Activated CD4-positive, alpha-beta T cell treated with anti-CD3 and anti-CD28 coated beads, Interleukin-10, Interleukin-2, amounts not matched to agents 100 ng/mL and 50 ng/mL, durations not matched to agents 16 hours and 8 hours (primary cell): ENCODE results near the gene CDHR2.
A peak's percentile ranks its signal among the peaks of the same experiment; 100 is the strongest.

Experiments used
- DNase-seq: peaks from one replicate; pipeline ENCODE4 v3.0.0-alpha.2; 2020

The CDHR2 gene

GRCh38 chr5:176625512-176625911 lies 76.4 kb downstream of the CDHR2 start:
- DNase-seq: no peak

- no peak for DNase-seq
These were observed 77.1 kb downstream of the CDHR2 start for GRCh38 chr5:176625966-176626875.

GRCh38 chr5:176626876-176627236 lies 77.7 kb downstream of the CDHR2 start:
- DNase-seq: no peak

DNA sequence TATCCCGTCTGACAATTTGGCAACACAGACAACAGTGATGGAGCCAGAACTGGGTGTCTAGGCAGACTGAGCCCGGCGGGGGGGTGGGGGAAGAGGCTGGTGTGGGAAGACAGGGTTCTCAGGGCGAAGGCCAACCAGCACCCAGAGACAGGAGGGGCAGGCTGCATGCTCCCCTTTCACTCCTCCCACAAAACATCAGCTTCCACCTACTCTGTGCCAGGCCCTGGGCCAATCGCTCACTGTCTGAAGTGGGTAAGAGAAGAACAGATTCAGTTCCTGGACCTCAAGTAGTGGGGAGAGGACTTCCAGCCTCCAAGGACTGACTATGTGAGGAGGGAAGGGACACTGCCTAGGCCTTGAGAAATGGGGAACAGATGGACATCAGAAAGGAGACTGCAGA lies 78.4 kb downstream of the CDHR2 start:
- no peak for DNase-seq

- DNase-seq: no peak
These were observed 79.5 kb downstream of the CDHR2 start for GRCh38 chr5:176628406-176629228.

DNA sequence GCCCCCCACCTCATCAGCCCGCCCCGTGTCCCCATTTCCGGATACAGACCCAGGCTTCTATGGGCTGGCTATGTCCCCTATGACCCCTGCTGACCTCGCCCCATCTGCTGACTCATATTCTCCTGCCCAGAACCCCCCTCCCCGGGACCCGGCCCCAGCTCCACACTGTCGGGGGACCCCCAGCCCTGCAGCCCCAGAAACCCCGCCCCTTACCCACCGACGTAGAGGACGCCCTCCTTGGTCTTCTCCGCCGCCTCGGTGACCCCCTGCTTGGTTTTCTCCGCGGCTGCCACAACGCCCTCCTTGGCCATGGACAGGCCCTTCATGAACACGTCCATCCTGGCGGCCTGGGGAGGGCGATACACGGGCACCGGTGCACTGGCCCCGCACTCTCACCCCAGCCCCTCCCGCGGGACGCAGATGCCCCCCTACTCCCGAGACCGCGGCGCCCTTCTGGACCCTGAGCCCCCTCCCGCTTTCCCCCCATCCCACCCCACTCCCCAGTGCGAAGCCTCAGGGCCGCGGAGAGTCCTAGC lies 80.2 kb downstream of the CDHR2 start:
- no peak for DNase-seq

GRCh38 chr5:176629853-176630680 lies 80.9 kb downstream of the CDHR2 start, which contains the start of the genes EIF4E1B and SNCB:
EIF4E1B (plus strand) TSS chr5:176630675; CDS start chr5:176642788, 12,113 bp downstream.
SNCB (minus strand) TSS chr5:176630534; CDS start chr5:176629654, 880 bp downstream.
- DNase-seq: peak; percentile 60

- no peak for DNase-seq
These were observed 81.6 kb downstream of the CDHR2 start for GRCh38 chr5:176630681-176631222.

GRCh38 chr5:176631383-176632200 lies 82.5 kb downstream of the CDHR2 start:
- no peak for DNase-seq

- DNase-seq: no peak
These were observed 83.6 kb downstream of the CDHR2 start for GRCh38 chr5:176632745-176633144.

DNA sequence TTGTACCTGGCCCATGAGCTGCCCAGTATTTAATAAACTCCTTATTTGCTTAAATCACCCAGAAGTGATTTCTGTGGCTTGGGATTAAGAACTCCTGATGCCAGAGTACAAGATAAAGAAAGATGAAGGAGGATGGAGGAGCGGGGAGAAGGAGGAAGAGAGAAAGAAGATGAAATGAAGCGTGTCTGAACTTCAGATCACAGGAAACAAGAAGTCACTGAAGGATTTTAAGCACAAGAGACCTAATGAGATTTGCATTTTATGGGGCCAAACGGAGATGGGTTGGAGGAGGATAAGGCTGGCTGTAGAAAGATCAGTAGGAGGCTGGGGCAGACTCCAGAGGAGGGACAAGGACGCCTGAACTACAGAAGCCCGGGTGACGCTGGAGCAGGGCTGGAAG lies 84.5 kb downstream of the CDHR2 start:
- no peak for DNase-seq

- no peak for DNase-seq
These were observed 87.3 kb downstream of the CDHR2 start for GRCh38 chr5:176636426-176636825.

- no peak for DNase-seq
These were observed 88.4 kb downstream of the CDHR2 start for GRCh38 chr5:176637556-176637955.

GRCh38 chr5:176638437-176638836 lies 89.3 kb downstream of the CDHR2 start:
- no peak for DNase-seq

GRCh38 chr5:176639208-176639607 lies 90.1 kb downstream of the CDHR2 start:
- no peak for DNase-seq

DNA sequence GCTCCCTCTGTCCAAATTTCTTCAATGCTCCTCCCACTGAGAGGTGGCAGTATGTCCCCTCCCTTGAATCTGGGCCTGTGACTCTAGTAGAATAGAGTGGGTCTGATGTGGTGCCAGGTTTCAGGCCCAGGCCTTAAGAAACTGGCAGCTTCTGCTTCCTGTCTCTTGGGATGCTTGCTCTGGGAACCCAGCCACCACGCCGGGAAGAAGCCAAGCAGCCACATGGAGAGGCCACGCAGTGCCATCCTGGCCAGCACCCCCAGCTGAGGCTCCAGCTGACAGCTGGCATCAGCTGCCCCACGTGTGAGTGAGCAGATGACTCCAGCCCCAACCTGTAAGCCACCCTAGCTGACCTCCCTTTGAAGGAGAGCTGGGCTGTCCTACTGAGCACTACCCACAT lies 90.8 kb downstream of the CDHR2 start:
- no peak for DNase-seq

DNA sequence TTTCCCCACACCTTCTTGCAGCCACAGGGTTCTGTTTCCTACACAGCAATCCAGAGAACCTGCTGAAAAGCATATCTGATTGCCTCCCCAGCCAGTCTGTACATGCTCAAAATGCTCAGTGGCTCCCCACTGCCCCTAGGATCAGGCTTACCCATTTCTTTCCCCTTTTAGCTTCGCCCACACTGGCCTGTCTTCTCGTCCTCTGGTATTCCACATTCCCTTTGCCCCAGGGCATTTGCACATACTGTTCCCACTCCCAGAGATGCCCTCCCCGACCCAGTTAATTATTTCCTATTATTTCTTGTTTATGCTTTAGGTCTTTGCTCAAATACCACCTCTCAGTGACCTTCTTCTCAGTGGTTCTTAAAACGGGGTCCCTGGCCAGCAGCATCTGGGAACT lies 91.5 kb downstream of the CDHR2 start:
- no peak for DNase-seq

- DNase-seq: no peak
These were observed 93.7 kb downstream of the CDHR2 start for GRCh38 chr5:176642675-176643490.

DNA sequence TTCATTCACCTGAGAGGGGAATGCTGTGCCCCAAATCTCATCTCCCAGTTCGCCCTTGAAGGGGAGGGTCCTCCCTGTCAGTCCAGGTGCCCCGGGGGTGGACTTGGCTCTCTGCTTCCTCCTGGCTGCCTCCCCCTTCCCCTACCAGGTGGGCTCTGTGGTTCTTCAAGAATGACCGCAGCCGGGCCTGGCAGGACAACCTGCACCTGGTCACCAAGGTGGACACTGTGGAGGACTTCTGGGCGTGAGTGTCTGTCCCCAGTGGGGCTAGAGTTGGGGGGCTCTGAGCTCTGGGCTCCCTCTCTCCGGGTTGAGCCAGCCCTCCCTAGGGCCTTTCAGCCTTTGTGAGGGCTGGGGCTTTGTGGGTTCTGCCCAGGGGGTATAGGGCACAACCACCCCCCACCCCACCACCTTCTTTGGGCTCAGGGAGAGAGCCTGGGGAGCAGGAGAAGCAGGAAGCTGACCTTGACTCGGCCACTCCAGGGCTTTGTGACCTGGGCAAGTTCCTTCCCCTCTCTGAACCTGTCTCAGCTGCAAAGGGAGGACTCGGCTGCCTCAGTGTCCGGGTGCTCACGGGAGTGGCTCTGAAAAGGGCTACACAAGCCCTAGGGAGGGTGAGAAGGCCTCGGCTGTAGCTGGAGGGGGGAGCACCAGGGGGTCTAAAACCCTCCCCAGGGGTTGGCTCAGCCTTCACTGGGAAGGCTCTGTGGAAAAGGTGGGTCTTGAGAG lies 94.5 kb downstream of the CDHR2 start:
- no peak for DNase-seq

DNA sequence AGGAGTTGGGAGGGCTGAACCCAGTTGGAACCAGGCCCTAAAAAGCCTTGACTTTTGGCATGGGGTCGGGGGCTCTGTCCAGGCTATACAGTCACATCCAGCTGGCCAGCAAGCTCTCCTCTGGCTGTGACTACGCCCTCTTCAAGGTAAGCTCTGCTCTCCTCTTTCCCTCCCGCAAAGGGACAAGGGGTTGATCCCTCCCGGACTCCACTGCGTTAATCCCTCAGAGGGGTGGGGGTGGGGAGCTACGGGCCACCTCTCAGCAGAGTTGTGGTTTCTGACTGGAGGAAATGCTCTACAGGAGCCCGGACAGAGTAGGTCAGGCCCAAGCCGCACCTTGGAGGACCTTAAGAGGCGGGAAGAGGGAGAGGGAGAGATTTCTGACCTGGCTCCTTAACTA lies 95.2 kb downstream of the CDHR2 start:
- DNase-seq: no peak
